ENCODE measurements around the gene SLC38A2. TPM values are rescaled to one million over a fixed set of nuclear protein-coding genes. Genes with fewer than 3 reads are reported as not detected.
"Not testable (repeated sequence)": the region's sequence is repeated elsewhere in the genome, so short reads cannot be mapped to it uniquely, and the experiment has no call there.

Gene SLC38A2
- total and polyA plus RNA-seq, 4 donors: 102 to 292 (median 195) TPM

- Histone ChIP-seq H3K4me1 (ENCODE audit: control insufficient read depth, insufficient read depth, low read length) (no peaks in the 10 kb centered on the region), H3K27me3 (ENCODE audit: control insufficient read depth, insufficient read depth, low read length) (no peaks in the 10 kb centered on the region), H3K27ac (ENCODE audit: low read depth, low read length) (no peak overlapping the region), H3K36me3 (ENCODE audit: control insufficient read depth, insufficient read depth, low read length) (no peaks in the 10 kb centered on the region), H3K4me3 (ENCODE audit: low read depth, low read length) (no peak overlapping the region), H3K9me3 (ENCODE audit: control insufficient read depth, insufficient read depth, low read length) (no peaks in the 10 kb centered on the region)
- DNase-seq (ENCODE audit: low read depth in 4 of 6, low spot score in 6 of 6): no peak
- 66% methylated on average over 2 of the region's 2 CpGs for WGBS (ENCODE audit: insufficient coverage)
Observed at GRCh38 chr12:46349253-46349652, 23.3 kb downstream of the SLC38A2 start.

GRCh38 chr12:46343118-46343852 is 29.3 kb downstream of the SLC38A2 start:
- Histone ChIP-seq H3K4me1 (ENCODE audit: control insufficient read depth, insufficient read depth, low read length) (no peaks in the 10 kb centered on the region), H3K27me3 (ENCODE audit: control insufficient read depth, insufficient read depth, low read length) (no peaks in the 10 kb centered on the region), H3K4me3 (ENCODE audit: low read depth, low read length) (no peak overlapping the region), H3K36me3 (ENCODE audit: control insufficient read depth, insufficient read depth, low read length) (no peaks in the 10 kb centered on the region), H3K9me3 (ENCODE audit: control insufficient read depth, insufficient read depth, low read length) (peaks cover 1% of the 10 kb centered on the region), H3K27ac (ENCODE audit: low read depth, low read length) (no peak overlapping the region)
- WGBS (ENCODE audit: insufficient coverage): 93% methylated on average over 3 of the region's 3 CpGs
- no peak for DNase-seq (ENCODE audit: low read depth in 4 of 6, low spot score in 6 of 6)

- no peaks in the 10 kb centered on the region for H3K27me3 ChIP-seq (ENCODE audit: control insufficient read depth, insufficient read depth, low read length)
- H3K4me3 ChIP-seq (ENCODE audit: low read depth, low read length): no peak overlapping the region
- peak in 2 of 6 donors; percentile 20 to 48 for DNase-seq (ENCODE audit: low read depth in 4 of 6, low spot score in 6 of 6)
- H3K36me3 ChIP-seq (ENCODE audit: control insufficient read depth, insufficient read depth, low read length): no peaks in the 10 kb centered on the region
- H3K9me3 ChIP-seq (ENCODE audit: control insufficient read depth, insufficient read depth, low read length): peaks cover 1% of the 10 kb centered on the region
- no peak overlapping the region for H3K27ac ChIP-seq (ENCODE audit: low read depth, low read length)
- 54% methylated on average over 2 of the region's 3 CpGs for WGBS (ENCODE audit: insufficient coverage)
- H3K4me1 ChIP-seq (ENCODE audit: control insufficient read depth, insufficient read depth, low read length): no peaks in the 10 kb centered on the region
Observed at GRCh38 chr12:46342562-46343033, 30.0 kb downstream of the SLC38A2 start.

- Histone ChIP-seq H3K4me1 (ENCODE audit: control insufficient read depth, insufficient read depth, low read length) (no peaks in the 10 kb centered on the region), H3K4me3 (ENCODE audit: low read depth, low read length) (no peak overlapping the region), H3K27ac (ENCODE audit: low read depth, low read length) (no peak overlapping the region), H3K36me3 (ENCODE audit: control insufficient read depth, insufficient read depth, low read length) (no peaks in the 10 kb centered on the region), H3K9me3 (ENCODE audit: control insufficient read depth, insufficient read depth, low read length) (peaks cover 1% of the 10 kb centered on the region), H3K27me3 (ENCODE audit: control insufficient read depth, insufficient read depth, low read length) (no peaks in the 10 kb centered on the region)
- DNase-seq (ENCODE audit: low read depth in 4 of 6, low spot score in 6 of 6): no peak
Observed at GRCh38 chr12:46339051-46339450, 33.5 kb downstream of the SLC38A2 start.

GRCh38 chr12:46332260-46332659 is 40.3 kb downstream of the SLC38A2 start:
- H3K9me3 ChIP-seq (ENCODE audit: control insufficient read depth, insufficient read depth, low read length): no peaks in the 10 kb centered on the region
- peak in 1 of 6 donors; percentile 12 for DNase-seq (ENCODE audit: low read depth in 4 of 6, low spot score in 6 of 6)
- H3K4me3 ChIP-seq (ENCODE audit: low read depth, low read length): no peak overlapping the region
- no peaks in the 10 kb centered on the region for H3K4me1 ChIP-seq (ENCODE audit: control insufficient read depth, insufficient read depth, low read length)
- no peaks in the 10 kb centered on the region for H3K27me3 ChIP-seq (ENCODE audit: control insufficient read depth, insufficient read depth, low read length)
- no peaks in the 10 kb centered on the region for H3K36me3 ChIP-seq (ENCODE audit: control insufficient read depth, insufficient read depth, low read length)
- WGBS (ENCODE audit: insufficient coverage): no CpG with 5 or more reads among the region's 3 CpGs
- H3K27ac ChIP-seq (ENCODE audit: low read depth, low read length): no peak overlapping the region

GRCh38 chr12:46325075-46325474 is 47.5 kb downstream of the SLC38A2 start:
- WGBS (ENCODE audit: insufficient coverage): 91% methylated on average over 4 of the region's 5 CpGs
- H3K36me3 ChIP-seq (ENCODE audit: control insufficient read depth, insufficient read depth, low read length); H3K27me3 ChIP-seq (ENCODE audit: control insufficient read depth, insufficient read depth, low read length); H3K27ac ChIP-seq (ENCODE audit: low read depth, low read length); H3K4me3 ChIP-seq (ENCODE audit: low read depth, low read length); DNase-seq (ENCODE audit: low read depth in 4 of 6, low spot score in 6 of 6); H3K9me3 ChIP-seq (ENCODE audit: control insufficient read depth, insufficient read depth, low read length); H3K4me1 ChIP-seq (ENCODE audit: control insufficient read depth, insufficient read depth, low read length): not testable (repeated sequence)

GRCh38 chr12:46320731-46321130 is 51.8 kb downstream of the SLC38A2 start:
- Histone ChIP-seq H3K27ac (ENCODE audit: low read depth, low read length) (no peak overlapping the region), H3K4me1 (ENCODE audit: control insufficient read depth, insufficient read depth, low read length) (no peaks in the 10 kb centered on the region), H3K9me3 (ENCODE audit: control insufficient read depth, insufficient read depth, low read length) (no peaks in the 10 kb centered on the region), H3K36me3 (ENCODE audit: control insufficient read depth, insufficient read depth, low read length) (no peaks in the 10 kb centered on the region), H3K4me3 (ENCODE audit: low read depth, low read length) (no peak overlapping the region), H3K27me3 (ENCODE audit: control insufficient read depth, insufficient read depth, low read length) (no peaks in the 10 kb centered on the region)
- WGBS (ENCODE audit: insufficient coverage): 78% methylated on average over 1 of the region's 1 CpG
- DNase-seq (ENCODE audit: low read depth in 4 of 6, low spot score in 6 of 6): no peak

- H3K4me3 ChIP-seq (ENCODE audit: low read depth, low read length): no peak overlapping the region
- H3K9me3 ChIP-seq (ENCODE audit: control insufficient read depth, insufficient read depth, low read length): no peaks in the 10 kb centered on the region
- no peaks in the 10 kb centered on the region for H3K4me1 ChIP-seq (ENCODE audit: control insufficient read depth, insufficient read depth, low read length)
- DNase-seq (ENCODE audit: low read depth in 4 of 6, low spot score in 6 of 6): no peak
- WGBS (ENCODE audit: insufficient coverage): 64% methylated on average over 1 of the region's 5 CpGs
- no peak overlapping the region for H3K27ac ChIP-seq (ENCODE audit: low read depth, low read length)
- no peaks in the 10 kb centered on the region for H3K36me3 ChIP-seq (ENCODE audit: control insufficient read depth, insufficient read depth, low read length)
- no peaks in the 10 kb centered on the region for H3K27me3 ChIP-seq (ENCODE audit: control insufficient read depth, insufficient read depth, low read length)
Observed at GRCh38 chr12:46318037-46318436, 54.5 kb downstream of the SLC38A2 start.
